Stimulated activated CD4-positive, alpha-beta T cell treated with anti-CD3 and anti-CD28 coated beads, Interleukin-2, amount 100 ng/mL, for 24 hours (primary cell): ENCODE results near the gene SMPD2.

Experiments used
- DNase-seq, 2 donors: peaks; one replicate each; pipeline ENCODE4 v3.0.0-alpha.2; 2020

SMPD2 gene

GRCh38 chr6:109461733-109462526 lies 21.4 kb downstream of the SMPD2 start:
- no peak for DNase-seq

- no peak for DNase-seq
Measured at GRCh38 chr6:109465772-109466171, 25.2 kb downstream of the SMPD2 start.

- no peak for DNase-seq
Measured at GRCh38 chr6:109466212-109466923, 25.8 kb downstream of the SMPD2 start.

- DNase-seq = peak in 1 of 2 donors; percentile 4
Measured at GRCh38 chr6:109467696-109468095, 27.2 kb downstream of the SMPD2 start.

GRCh38 chr6:109469591-109470189 lies 29.2 kb downstream of the SMPD2 start:
- peak in 1 of 2 donors; percentile 13 for DNase-seq

GRCh38 chr6:109471105-109471810 lies 30.7 kb downstream of the SMPD2 start:
- DNase-seq = peak in 1 of 2 donors; percentile 6

GRCh38 chr6:109472132-109472995 lies 31.8 kb downstream of the SMPD2 start:
- peak in 1 of 2 donors; percentile 14 for DNase-seq

GRCh38 chr6:109473120-109473519 lies 32.6 kb downstream of the SMPD2 start:
- peak in 1 of 2 donors; percentile 13 for DNase-seq

- no peak for DNase-seq
Measured at GRCh38 chr6:109474995-109475394, 34.5 kb downstream of the SMPD2 start.

- DNase-seq = no peak
Measured at GRCh38 chr6:109475625-109476024, 35.1 kb downstream of the SMPD2 start.

GRCh38 chr6:109477184-109477583 lies 36.7 kb downstream of the SMPD2 start:
- no peak for DNase-seq

- no peak for DNase-seq
Measured at GRCh38 chr6:109477725-109478124, 37.2 kb downstream of the SMPD2 start.

- DNase-seq = no peak
Measured at GRCh38 chr6:109478222-109478805, 37.8 kb downstream of the SMPD2 start.

GRCh38 chr6:109478841-109479624 lies 38.5 kb downstream of the SMPD2 start:
- DNase-seq = no peak

GRCh38 chr6:109480993-109481480 lies 40.5 kb downstream of the SMPD2 start:
- no peak for DNase-seq

GRCh38 chr6:109482905-109483734 lies 42.6 kb downstream of the SMPD2 start, which contains the start of gene ZBTB24:
ZBTB24 (minus strand) TSS chr6:109483219; CDS start chr6:109482026, 1,193 bp downstream.
- peak; percentile 89 to 90 for DNase-seq

GRCh38 chr6:109483735-109484057 lies 43.2 kb downstream of the SMPD2 start:
- no peak for DNase-seq

- no peak for DNase-seq
Measured at GRCh38 chr6:109484122-109484521, 43.6 kb downstream of the SMPD2 start.

GRCh38 chr6:109485266-109485935 lies 44.9 kb downstream of the SMPD2 start:
- DNase-seq = no peak
